ENCODE measurements around the gene FGFRL1.

The FGFRL1 gene

DNA sequence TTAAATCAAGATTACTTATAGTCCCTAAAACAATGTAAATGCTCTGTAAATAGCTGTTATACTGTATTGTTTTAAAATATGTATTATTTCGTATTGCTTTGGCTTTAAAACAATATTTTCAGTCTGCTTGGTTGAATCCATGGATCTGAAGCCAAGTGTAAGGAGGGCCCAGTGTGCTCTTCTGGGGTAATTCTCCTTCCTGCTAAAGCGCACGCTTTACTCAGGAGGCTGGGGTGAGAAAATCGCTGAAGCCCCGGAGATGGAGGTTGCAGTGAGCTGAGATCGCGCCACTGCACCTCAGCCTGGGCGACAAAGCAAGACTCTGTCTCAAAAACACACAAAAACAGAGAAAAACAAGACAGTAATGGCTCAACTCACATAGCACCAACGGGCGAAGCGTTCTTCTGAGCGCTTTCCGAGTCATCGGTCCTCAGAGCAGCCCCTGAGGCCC is 25.0 kb upstream of the FGFRL1 start:
- H3K4me3 ChIP-seq (ENCODE audit: low read depth in 1 of 2, low read length in 2 of 2): peak overlapping the region; percentile 35 to 61

DNA sequence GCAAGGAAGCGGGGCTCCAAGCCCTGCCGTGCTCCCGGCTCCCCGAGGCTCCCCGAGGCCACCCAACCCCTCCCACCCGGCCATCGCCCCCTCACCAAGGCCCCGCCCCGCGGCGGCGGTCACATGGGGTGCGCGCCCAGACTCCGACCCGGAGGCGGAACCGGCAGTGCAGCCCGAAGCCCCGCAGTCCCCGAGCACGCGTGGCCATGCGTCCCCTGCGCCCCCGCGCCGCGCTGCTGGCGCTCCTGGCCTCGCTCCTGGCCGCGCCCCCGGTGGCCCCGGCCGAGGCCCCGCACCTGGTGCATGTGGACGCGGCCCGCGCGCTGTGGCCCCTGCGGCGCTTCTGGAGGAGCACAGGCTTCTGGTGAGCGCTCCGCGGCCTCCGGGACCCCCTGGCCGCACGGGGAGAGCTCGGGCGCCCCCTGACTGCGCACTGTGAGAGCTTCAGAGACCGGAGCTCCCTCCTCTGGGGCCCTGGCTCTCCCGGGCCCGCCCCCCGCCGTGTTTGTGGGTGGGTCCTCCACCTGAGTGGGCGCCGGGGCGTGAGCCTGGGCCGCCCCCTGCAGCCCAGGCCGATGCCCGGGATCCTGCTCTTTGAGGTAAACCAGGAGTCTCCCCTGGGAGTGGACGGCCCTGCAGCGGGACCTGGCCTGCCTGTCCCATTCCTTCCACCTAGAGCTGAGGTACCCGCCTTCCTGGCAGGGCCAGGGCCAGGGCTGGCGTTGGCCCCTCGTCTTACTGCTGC is 24.4 kb upstream of the FGFRL1 start, which contains the start of gene IDUA:
IDUA (plus strand) TSS at position 166 of the 745 bp plus-strand sequence; CDS start at position 207, 41 bp downstream.
- Histone ChIP-seq H3K9ac (ENCODE audit: low read depth, low read length) (peak within 1 kb of the TSS; percentile 65), H3K4me1 (ENCODE audit: insufficient read depth, low read length) (peaks cover 34% of the 10 kb centered on the region), H3K79me2 (ENCODE audit: insufficient read depth, low read length) (peaks cover 27% of the 10 kb centered on the region), H3K4me3 (ENCODE audit: low read depth in 1 of 2, low read length in 2 of 2) (peak within 1 kb of the TSS; percentile 35 to 61), H3K4me2 (ENCODE audit: insufficient read depth, low read length) (peak within 1 kb of the TSS; percentile 83), H3K27ac (ENCODE audit: low read length) (peak within 1 kb of the TSS; percentile 67), H3K9me3 (ENCODE audit: insufficient read depth, low read length, severe bottlenecking) (no peaks in the 10 kb centered on the region), H3K36me3 (ENCODE audit: insufficient read depth, low read length) (peaks cover 30% of the 10 kb centered on the region), H4K20me1 (ENCODE audit: insufficient read depth, low read length) (peaks cover 29% of the 10 kb centered on the region), H2AFZ (ENCODE audit: low read depth, low read length) (peak within 1 kb of the TSS; percentile 63), H3K27me3 (ENCODE audit: insufficient read depth, low read length, poor library complexity) (no peaks in the 10 kb centered on the region)
- DNase-seq (peak; percentile 87), ATAC-seq (ENCODE audit: insufficient read depth, low read depth) (peak; percentile 87)
- TF ChIP-seq EZH2 (IDR thresholded peaks at IDR 0.05; ENCODE audit: borderline replicate concordance, low read depth, low read length, severe bottlenecking) (no peak), CTCF (IDR thresholded peaks at IDR 0.05; ENCODE audit: borderline replicate concordance, extremely low read depth, low read length, poor library complexity, severe bottlenecking) (peak; percentile 73)

More for the DNA sequence above, 25.0 kb upstream of the FGFRL1 start:
- Histone ChIP-seq H3K36me3 (ENCODE audit: insufficient read depth, low read length) (peaks cover 25% of the 10 kb centered on the region), H3K4me1 (ENCODE audit: insufficient read depth, low read length) (peaks cover 34% of the 10 kb centered on the region), H4K20me1 (ENCODE audit: insufficient read depth, low read length) (peaks cover 28% of the 10 kb centered on the region), H3K79me2 (ENCODE audit: insufficient read depth, low read length) (peaks cover 27% of the 10 kb centered on the region), H3K9ac (ENCODE audit: low read depth, low read length) (peak overlapping the region; percentile 65), H3K27ac (ENCODE audit: low read length) (peak overlapping the region; percentile 67), H2AFZ (ENCODE audit: low read depth, low read length) (peak overlapping the region; percentile 63), H3K4me2 (ENCODE audit: insufficient read depth, low read length) (peak overlapping the region; percentile 83), H3K27me3 (ENCODE audit: insufficient read depth, low read length, poor library complexity) (no peaks in the 10 kb centered on the region), H3K9me3 (ENCODE audit: insufficient read depth, low read length, severe bottlenecking) (no peaks in the 10 kb centered on the region)
- DNase-seq (no peak), ATAC-seq (ENCODE audit: insufficient read depth, low read depth) (peak; percentile 50)
- TF ChIP-seq EZH2 (IDR thresholded peaks at IDR 0.05; ENCODE audit: borderline replicate concordance, low read depth, low read length, severe bottlenecking): no peak
- TF ChIP-seq CTCF (IDR thresholded peaks at IDR 0.05; ENCODE audit: borderline replicate concordance, extremely low read depth, low read length, poor library complexity, severe bottlenecking): no peak

GRCh38 chr4:987624-988513 is 23.6 kb upstream of the FGFRL1 start:
- peaks cover 27% of the 10 kb centered on the region for H3K79me2 ChIP-seq (ENCODE audit: insufficient read depth, low read length)
- H3K36me3 ChIP-seq (ENCODE audit: insufficient read depth, low read length): peaks cover 31% of the 10 kb centered on the region
- ATAC-seq (ENCODE audit: insufficient read depth, low read depth): no peak
- H3K27me3 ChIP-seq (ENCODE audit: insufficient read depth, low read length, poor library complexity): no peaks in the 10 kb centered on the region
- TF ChIP-seq CTCF (IDR thresholded peaks at IDR 0.05; ENCODE audit: borderline replicate concordance, extremely low read depth, low read length, poor library complexity, severe bottlenecking) (no peak), EZH2 (IDR thresholded peaks at IDR 0.05; ENCODE audit: borderline replicate concordance, low read depth, low read length, severe bottlenecking) (no peak)
- no peak overlapping the region; the same call in 1 of the 2 replicates for H3K27ac ChIP-seq (ENCODE audit: low read length)
- peaks cover 29% of the 10 kb centered on the region for H4K20me1 ChIP-seq (ENCODE audit: insufficient read depth, low read length)
- DNase-seq: no peak
- peak overlapping the region; percentile 35 to 61; a peak in 3 of 4 replicates for H3K4me3 ChIP-seq (ENCODE audit: low read depth in 1 of 2, low read length in 2 of 2)
- no peaks in the 10 kb centered on the region for H3K9me3 ChIP-seq (ENCODE audit: insufficient read depth, low read length, severe bottlenecking)
- H3K4me2 ChIP-seq (ENCODE audit: insufficient read depth, low read length): peak overlapping the region; percentile 83
- peaks cover 34% of the 10 kb centered on the region for H3K4me1 ChIP-seq (ENCODE audit: insufficient read depth, low read length)
- 0 out of 2 replicates have a peak overlapping the region, but pooled peaks have one; percentile 63 for H2AFZ ChIP-seq (ENCODE audit: low read depth, low read length)
- peak overlapping the region; percentile 65 for H3K9ac ChIP-seq (ENCODE audit: low read depth, low read length)

All from DND-41 (cell line).